K562 (cell line): ENCODE data around the gene EPHB4. TPM values are rescaled to one million over a fixed set of nuclear protein-coding genes. Genes with fewer than 3 reads are reported as not detected.

Source experiments
- ARHGAP35 ChIP-seq: fragments of 450-650 bp; IDR thresholded peaks from 2 replicates; pipeline ENCODE4 v1.6.1; 2018; ENCODE audit not compliant: partially characterized antibody
- FOXA1 ChIP-seq: fragments of 450-650 bp; IDR thresholded peaks from 2 replicates; pipeline ENCODE4 v1.6.1; 2016; ENCODE audit warnings: mild to moderate bottlenecking, borderline replicate concordance
- FOXA3 ChIP-seq, 2 experiments: fragments of 450-650 bp in 1 of 2; sonication (generic) in 1 of 2; formaldehyde crosslinking; IDR thresholded peaks in 1 of 2; conservative IDR thresholded peaks in 1 of 2; 2 replicates each; pipeline versions ENCODE4 v1.4.0 to v1.8.0; 2020 to 2022; ENCODE audit warnings: mild to moderate bottlenecking in 2 of 2, missing genetic modification reagents in 1 of 2
- FOXM1 ChIP-seq, 2 experiments: fragments of 450-650 bp in 1 of 2; sonication (generic) in 1 of 2; formaldehyde crosslinking in 1 of 2; IDR thresholded peaks; 2 replicates each; pipeline versions ENCODE4 v1.6.1 to v1.9.0; 2017 to 2022; ENCODE audit warnings: low read depth in 2 of 2, mild to moderate bottlenecking in 2 of 2, missing genetic modification reagents in 1 of 2, moderate library complexity in 1 of 2
- FUS ChIP-seq: fragments of 200-400 bp; formaldehyde crosslinking; optimal IDR thresholded peaks from 2 replicates; pipeline ENCODE3; 2017; ENCODE audit warnings: low read depth, low read length
- MIER1 ChIP-seq: fragments of 450-650 bp; IDR thresholded peaks from 2 replicates; pipeline ENCODE4 v1.6.1; 2016; ENCODE audit warnings: antibody characterized with exemption, mild to moderate bottlenecking, low read depth
- MXI1 ChIP-seq: IDR thresholded peaks from 2 replicates; pipeline ENCODE4 v1.6.1; 2011; ENCODE audit warnings: low read depth, mild to moderate bottlenecking, improper control_type of control experiment, low read length
- MYBL2 ChIP-seq, 2 experiments: fragments of 450-650 bp in 1 of 2; sonication (generic) in 1 of 2; formaldehyde crosslinking in 1 of 2; IDR thresholded peaks; 2 replicates each; pipeline versions ENCODE4 v1.6.1 to v1.8.1; 2017 to 2022; ENCODE audit warnings: borderline replicate concordance in 1 of 2, inconsistent platforms in 1 of 2, low read depth in 1 of 2, mild to moderate bottlenecking in 1 of 2, missing genetic modification reagents in 1 of 2, moderate library complexity in 1 of 2
- MYNN ChIP-seq, 2 experiments: sonication (generic); formaldehyde crosslinking in 1 of 2; IDR thresholded peaks; 2 replicates each; pipeline versions ENCODE4 v1.5.0 to v1.6.1; 2016 to 2020; ENCODE audit warnings: antibody characterized with exemption in 1 of 2, missing genetic modification reagents in 1 of 2
- NBN ChIP-seq: fragments of 450-650 bp; IDR thresholded peaks from 2 replicates; pipeline ENCODE4 v1.6.1; 2016; ENCODE audit warnings: low read depth, mild to moderate bottlenecking
- SIN3B ChIP-seq: fragments of 450-650 bp; IDR thresholded peaks from 2 replicates; pipeline ENCODE4 v1.6.1; 2017; ENCODE audit warnings: low read depth, mild to moderate bottlenecking, moderate library complexity
- SNIP1 ChIP-seq: fragments of 450-650 bp; IDR thresholded peaks from 2 replicates; pipeline ENCODE4 v1.7.1; 2017; ENCODE audit warnings: low read depth, mild to moderate bottlenecking
- TAL1 ChIP-seq: fragments of 450-650 bp; IDR thresholded peaks from 2 replicates; pipeline ENCODE4 v1.6.1; 2016; ENCODE audit warnings: mild to moderate bottlenecking
- TEAD1 ChIP-seq, 2 experiments: fragments of 450-650 bp in 1 of 2; sonication (generic) in 1 of 2; formaldehyde crosslinking; IDR thresholded peaks; 2 replicates each; pipeline versions ENCODE4 v1.4.0 to v1.8.0; 2020 to 2022; ENCODE audit warnings: mild to moderate bottlenecking in 2 of 2, missing genetic modification reagents in 1 of 2
- ZNF124 ChIP-seq: sonication (generic); formaldehyde crosslinking; IDR thresholded peaks from 2 replicates; pipeline ENCODE4 v1.8.1; 2022; ENCODE audit warnings: missing genetic modification reagents
- ZNF217 ChIP-seq: sonication (generic); formaldehyde crosslinking; IDR thresholded peaks from 2 replicates; pipeline ENCODE4 v1.8.0; 2022; ENCODE audit warnings: mild to moderate bottlenecking, missing genetic modification reagents
- ZNF263 ChIP-seq: sonication (generic); formaldehyde crosslinking; IDR thresholded peaks from 2 replicates; pipeline ENCODE4 v1.8.0; 2022; ENCODE audit warnings: mild to moderate bottlenecking, missing genetic modification reagents, borderline replicate concordance
- polyA plus RNA-seq, 8 experiments: library from polyadenylated mRNA; depleted of rRNA in 4 of 8; stranded (reverse) in 5 of 8; unstranded in 3 of 8; fragments of >200 nt; fragmentation: Nextera tagmentation in 2 of 8; fragmentation: Illumina TruSeq in 1 of 8; extraction: Ambion mirVana in 2 of 8; extraction: Trizol in 1 of 8; gene quantifications; 2 replicates each; pipeline versions ENCODE4 v1.2.1 to v1.2.3, GENCODE V29; 2011 to 2014; ENCODE audit warnings: inconsistent platforms in 1 of 8, missing spikeins in 1 of 8
- total RNA-seq, 7 experiments: library from RNA; depleted of rRNA in 6 of 7; stranded (reverse); fragments of >200 nt in 6 of 7; fragmentation: Illumina TruSeq in 2 of 7; extraction: Trizol in 2 of 7; gene quantifications; 2 replicates each; pipeline versions ENCODE4 v1.2.1 to v1.2.3, GENCODE V29; 2011 to 2021; ENCODE audit warnings: low replicate concordance in 1 of 7
- TF ChIP-seq, protein P1 (sequence below): sonication (generic); formaldehyde crosslinking; IDR thresholded peaks from 2 replicates; pipeline ENCODE4 v1.8.0; 2022; ENCODE audit warnings: mild to moderate bottlenecking, missing genetic modification reagents, borderline replicate concordance
- TF ChIP-seq, protein P2 (sequence below), 2 experiments: fragments of 150-350 bp in 1 of 2; IDR thresholded peaks; 2 replicates each; pipeline ENCODE4 v1.6.1; 2012 to 2016; ENCODE audit warnings: low read depth in 2 of 2, low read length in 2 of 2, mild to moderate bottlenecking in 1 of 2, moderate library complexity in 1 of 2
- TF ChIP-seq, protein P3 (sequence below): sonication (generic); formaldehyde crosslinking; IDR thresholded peaks from 2 replicates; pipeline ENCODE4 v1.9.0; 2022; ENCODE audit warnings: mild to moderate bottlenecking, missing genetic modification reagents
- TF ChIP-seq, protein P4 (sequence below): fragments of 250-450 bp; sonication (Bioruptor Pico); IDR thresholded peaks from 2 replicates; pipeline ENCODE4 v1.8.0; 2021; ENCODE audit warnings: moderate library complexity, mild to moderate bottlenecking, inconsistent platforms

EPHB4 gene
- total and polyA plus RNA-seq, 9 of the 15 experiments (the other 6 are each of a cell fraction or from before 2014, with no cell fraction given) = 1.2 to 82.1 (median 37.9) TPM

DNA sequence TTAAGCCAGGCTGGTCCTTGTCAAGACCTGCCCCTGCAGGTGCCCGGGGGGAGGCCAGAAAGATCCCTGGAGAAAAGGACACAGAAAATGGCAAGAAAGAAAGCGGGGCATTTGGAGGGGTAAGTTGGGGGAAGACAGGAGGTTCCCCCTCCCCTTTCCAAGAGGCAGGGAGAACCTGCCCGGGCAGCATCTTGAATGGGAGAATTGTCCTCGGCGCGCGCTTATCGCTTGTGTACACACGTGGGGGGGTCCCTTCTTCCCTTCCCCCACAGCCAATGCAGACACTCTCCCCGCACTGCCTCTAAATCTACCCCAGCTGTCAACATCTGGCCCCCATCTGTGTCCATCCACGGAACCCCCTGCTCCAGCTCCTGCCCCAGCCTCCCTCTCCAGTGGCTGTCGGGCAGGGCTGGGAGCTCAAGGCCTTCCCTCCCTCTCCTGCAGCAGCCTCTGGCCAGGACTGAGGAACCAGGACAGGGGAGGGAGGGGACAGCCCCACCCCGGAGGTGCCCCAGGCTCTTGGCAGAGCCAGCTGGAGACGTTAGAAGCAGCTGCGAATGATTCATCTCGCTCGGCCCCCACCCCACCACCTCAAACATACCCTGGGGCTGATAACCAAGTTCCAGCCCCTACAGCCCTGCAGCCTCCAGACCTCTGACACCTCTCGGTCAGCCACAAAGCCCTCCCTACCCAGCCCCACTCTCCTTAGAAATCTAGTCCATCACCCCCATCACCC lies 25.3 kb downstream of the EPHB4 start (continued):
- TF ChIP-seq MYBL2 (IDR thresholded peaks at IDR 0.05; ENCODE audit: low read depth) = no peak
- no peak for TF ChIP-seq MYBL2 (CRISPR knock-in tag; IDR thresholded peaks at IDR 0.05; ENCODE audit: borderline replicate concordance)
- TF ChIP-seq ZNF124 (CRISPR knock-in tag) = no peak
- TF ChIP-seq, protein P1, sequence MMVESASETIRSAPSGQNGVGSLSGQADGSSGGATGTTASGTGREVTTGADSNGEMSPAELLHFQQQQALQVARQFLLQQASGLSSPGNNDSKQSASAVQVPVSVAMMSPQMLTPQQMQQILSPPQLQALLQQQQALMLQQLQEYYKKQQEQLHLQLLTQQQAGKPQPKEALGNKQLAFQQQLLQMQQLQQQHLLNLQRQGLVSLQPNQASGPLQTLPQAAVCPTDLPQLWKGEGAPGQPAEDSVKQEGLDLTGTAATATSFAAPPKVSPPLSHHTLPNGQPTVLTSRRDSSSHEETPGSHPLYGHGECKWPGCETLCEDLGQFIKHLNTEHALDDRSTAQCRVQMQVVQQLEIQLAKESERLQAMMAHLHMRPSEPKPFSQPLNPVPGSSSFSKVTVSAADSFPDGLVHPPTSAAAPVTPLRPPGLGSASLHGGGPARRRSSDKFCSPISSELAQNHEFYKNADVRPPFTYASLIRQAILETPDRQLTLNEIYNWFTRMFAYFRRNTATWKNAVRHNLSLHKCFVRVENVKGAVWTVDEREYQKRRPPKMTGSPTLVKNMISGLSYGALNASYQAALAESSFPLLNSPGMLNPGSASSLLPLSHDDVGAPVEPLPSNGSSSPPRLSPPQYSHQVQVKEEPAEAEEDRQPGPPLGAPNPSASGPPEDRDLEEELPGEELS (CRISPR knock-in tag) = peak; percentile 85; the same call in 1 of the 2 replicates
- no peak for TF ChIP-seq ARHGAP35
- TF ChIP-seq MIER1 = 0 out of 2 replicates have a peak, but pooled peaks have one; percentile 45
- 0 out of 2 replicates have a peak, but pooled peaks have one; percentile 25 for TF ChIP-seq MXI1
- TF ChIP-seq SNIP1 = no peak
- TF ChIP-seq FOXA1 = peak; percentile 2; the same call in 1 of the 2 replicates
- TF ChIP-seq ZNF263 = peak; percentile 54
- no peak for TF ChIP-seq ZNF217
- TF ChIP-seq, protein P2, sequence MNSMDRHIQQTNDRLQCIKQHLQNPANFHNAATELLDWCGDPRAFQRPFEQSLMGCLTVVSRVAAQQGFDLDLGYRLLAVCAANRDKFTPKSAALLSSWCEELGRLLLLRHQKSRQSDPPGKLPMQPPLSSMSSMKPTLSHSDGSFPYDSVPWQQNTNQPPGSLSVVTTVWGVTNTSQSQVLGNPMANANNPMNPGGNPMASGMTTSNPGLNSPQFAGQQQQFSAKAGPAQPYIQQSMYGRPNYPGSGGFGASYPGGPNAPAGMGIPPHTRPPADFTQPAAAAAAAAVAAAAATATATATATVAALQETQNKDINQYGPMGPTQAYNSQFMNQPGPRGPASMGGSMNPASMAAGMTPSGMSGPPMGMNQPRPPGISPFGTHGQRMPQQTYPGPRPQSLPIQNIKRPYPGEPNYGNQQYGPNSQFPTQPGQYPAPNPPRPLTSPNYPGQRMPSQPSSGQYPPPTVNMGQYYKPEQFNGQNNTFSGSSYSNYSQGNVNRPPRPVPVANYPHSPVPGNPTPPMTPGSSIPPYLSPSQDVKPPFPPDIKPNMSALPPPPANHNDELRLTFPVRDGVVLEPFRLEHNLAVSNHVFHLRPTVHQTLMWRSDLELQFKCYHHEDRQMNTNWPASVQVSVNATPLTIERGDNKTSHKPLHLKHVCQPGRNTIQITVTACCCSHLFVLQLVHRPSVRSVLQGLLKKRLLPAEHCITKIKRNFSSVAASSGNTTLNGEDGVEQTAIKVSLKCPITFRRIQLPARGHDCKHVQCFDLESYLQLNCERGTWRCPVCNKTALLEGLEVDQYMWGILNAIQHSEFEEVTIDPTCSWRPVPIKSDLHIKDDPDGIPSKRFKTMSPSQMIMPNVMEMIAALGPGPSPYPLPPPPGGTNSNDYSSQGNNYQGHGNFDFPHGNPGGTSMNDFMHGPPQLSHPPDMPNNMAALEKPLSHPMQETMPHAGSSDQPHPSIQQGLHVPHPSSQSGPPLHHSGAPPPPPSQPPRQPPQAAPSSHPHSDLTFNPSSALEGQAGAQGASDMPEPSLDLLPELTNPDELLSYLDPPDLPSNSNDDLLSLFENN (IDR thresholded peaks at IDR 0.05; ENCODE audit: low read depth in 2 of 2, low read length in 2 of 2) = peak in 1 of 2 experiments; percentile 68; a peak in 2 of 4 replicates
- TF ChIP-seq, protein P3, sequence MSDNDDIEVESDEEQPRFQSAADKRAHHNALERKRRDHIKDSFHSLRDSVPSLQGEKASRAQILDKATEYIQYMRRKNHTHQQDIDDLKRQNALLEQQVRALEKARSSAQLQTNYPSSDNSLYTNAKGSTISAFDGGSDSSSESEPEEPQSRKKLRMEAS (CRISPR knock-in tag) = peak; percentile 65
- TF ChIP-seq TEAD1 (CRISPR knock-in tag; IDR thresholded peaks at IDR 0.05) = peak; percentile 35 to 65; a peak in 2 of 4 replicates
- peak; percentile 98 for TF ChIP-seq MYNN (IDR thresholded peaks at IDR 0.05)
- no peak for TF ChIP-seq MYNN (CRISPR knock-in tag; IDR thresholded peaks at IDR 0.05)
- peak; percentile 80; the same call in 1 of the 2 replicates for TF ChIP-seq NBN
- peak; percentile 98 for TF ChIP-seq FOXA3 (CRISPR knock-in tag; conservative IDR thresholded peaks at IDR 0.05 in 1 of 2, IDR thresholded peaks at IDR 0.05 in 1 of 2)
- no peak for TF ChIP-seq FUS
- TF ChIP-seq TAL1 = peak; percentile 80
- peak; percentile 38; the same call in 1 of the 2 replicates for TF ChIP-seq SIN3B
- peak; percentile 73 for TF ChIP-seq FOXM1 (IDR thresholded peaks at IDR 0.05; ENCODE audit: low read depth)
- no peak for TF ChIP-seq FOXM1 (CRISPR knock-in tag; IDR thresholded peaks at IDR 0.05; ENCODE audit: low read depth)
- TF ChIP-seq, protein P4, sequence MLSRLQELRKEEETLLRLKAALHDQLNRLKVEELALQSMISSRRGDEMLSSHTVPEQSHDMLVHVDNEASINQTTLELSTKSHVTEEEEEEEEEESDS (CRISPR knock-in tag) = no peak
